HepG2 (cell line): ENCODE measurements around the gene PRSS50. TPM values are rescaled to one million over a fixed set of nuclear protein-coding genes. Genes with fewer than 3 reads are reported as not detected.

ENCODE experiments used
- ATAC-seq: fragments of 200-7000 bp; cut with Tn5 transposase; 3 replicates; pipeline ENCODE4 v1.9.1; 2020; ENCODE audit warnings: mild to moderate bottlenecking, moderate library complexity
- BruUV-seq: library from RNA; stranded (reverse); fragments of 400-500 nt; replicated peaks from 2 replicates; lab custom pipeline; 2021; lab: Mats Ljungman, UMichigan
- CTCF ChIA-PET: fragments of 300-600 bp; formaldehyde crosslinking; extraction: SDS; loops from one replicate; lab custom pipeline; 2021; ENCODE audit warnings: low total read pairs, inconsistent platforms, low intra/inter-chr PET ratio; lab: Yijun Ruan, JAX
- POLR2A ChIA-PET: fragments of 350-600 bp; sonication (Branson Sonifier 250); formaldehyde crosslinking; loops from one replicate; lab custom pipeline; 2020; ENCODE audit warnings: antibody characterized with exemption, inconsistent platforms; lab: Yijun Ruan, JAX
- DNase-seq: peaks from one replicate; pipeline ENCODE4 v3.0.0-alpha.2; 2015; ENCODE audit warnings: low spot score
- FAIRE-seq: peaks from 3 replicates; lab custom pipeline; 2011; peaks lifted over from hg19 to GRCh38; lab: Jason Lieb, UNC
- H2AFZ ChIP-seq: one replicate; pipeline ENCODE4 v1.6.1; 2011; ENCODE audit warnings: low read length, inconsistent platforms
- H3K27ac ChIP-seq: fragments of 300-600 bp; 3 replicates; pipeline ENCODE4 v1.8.0; 2011; ENCODE audit warnings: mixed run types, mild to moderate bottlenecking, mixed read lengths, low read length, inconsistent platforms; ENCODE audit not compliant: insufficient read depth; ENCODE audit errors: extremely low read length
- H3K27me3 ChIP-seq, 2 experiments: fragments of 200-600 bp in 1 of 2; 2 replicates in 1 of 2; 3 replicates in 1 of 2; pipeline versions ENCODE4 v1.6.0 to v1.8.0; 2011; ENCODE audit warnings: low read length in 2 of 2, mild to moderate bottlenecking in 2 of 2, moderate library complexity in 2 of 2, inconsistent platforms in 1 of 2; ENCODE audit not compliant: insufficient read depth in 2 of 2, control insufficient read depth in 1 of 2
- H3K36me3 ChIP-seq, 2 experiments: fragments of 200-600 bp in 1 of 2; replicated peaks in 1 of 2; 2 replicates in 1 of 2; 3 replicates in 1 of 2; pipeline versions ENCODE4 v1.5.1 to v1.8.0; 2011; ENCODE audit warnings: low read length in 2 of 2, inconsistent platforms in 1 of 2; ENCODE audit not compliant: insufficient read depth in 2 of 2, control insufficient read depth in 1 of 2
- H3K4me1 ChIP-seq: 2 replicates; pipeline ENCODE4 v1.5.1; 2012; ENCODE audit warnings: low read length, inconsistent platforms; ENCODE audit not compliant: insufficient read depth
- H3K4me2 ChIP-seq: 2 replicates; pipeline ENCODE4 v1.6.0; 2011; ENCODE audit warnings: low read depth, low read length, inconsistent platforms
- H3K4me3 ChIP-seq, 3 experiments: fragments of 200-600 bp in 1 of 3; sonication (generic), shearing (Covaris generic) in 1 of 3; replicated peaks in 1 of 3; 2 replicates each; pipeline ENCODE4 v1.5.1; 2011 to 2016; ENCODE audit warnings: low read length in 3 of 3, inconsistent platforms in 2 of 3, low read depth in 2 of 3, mild to moderate bottlenecking in 2 of 3, control low read depth in 1 of 3, mixed read lengths in 1 of 3; ENCODE audit not compliant: insufficient read depth in 1 of 3
- H3K79me2 ChIP-seq: one replicate; pipeline ENCODE4 v1.6.1; 2011; ENCODE audit warnings: low read length, inconsistent platforms; ENCODE audit not compliant: insufficient read depth
- H3K9ac ChIP-seq: 2 replicates; pipeline ENCODE4 v1.6.0; 2011; ENCODE audit warnings: mild to moderate bottlenecking, low read depth, low read length, inconsistent platforms; ENCODE audit not compliant: insufficient read depth
- H3K9me3 ChIP-seq: 2 replicates; pipeline ENCODE4 v1.5.1; 2012; ENCODE audit warnings: mild to moderate bottlenecking, low read length
- H4K20me1 ChIP-seq: 2 replicates; pipeline ENCODE4 v1.6.0; 2011; ENCODE audit warnings: inconsistent platforms, mild to moderate bottlenecking, low read length, moderate library complexity; ENCODE audit not compliant: insufficient read depth
- CENPT ChIP-seq: sonication (generic); formaldehyde crosslinking; IDR thresholded peaks from 2 replicates; pipeline ENCODE4 v1.8.0; 2022; ENCODE audit warnings: low read depth, mild to moderate bottlenecking, moderate library complexity, missing genetic modification reagents
- KLF16 ChIP-seq, 2 experiments: sonication (generic) in 1 of 2; formaldehyde crosslinking in 1 of 2; IDR thresholded peaks; 2 replicates each; pipeline versions ENCODE4 v1.6.1 to v1.8.0; 2016 to 2023; ENCODE audit warnings: missing genetic modification reagents in 2 of 2, missing compliant biosample characterization in 1 of 2
- KMT2B ChIP-seq: IDR thresholded peaks from 2 replicates; pipeline ENCODE4 v1.6.1; 2016; ENCODE audit warnings: missing genetic modification reagents, missing compliant biosample characterization
- PAX8 ChIP-seq: sonication (generic); formaldehyde crosslinking; IDR thresholded peaks from 2 replicates; pipeline ENCODE4 v1.8.0; 2022; ENCODE audit warnings: mild to moderate bottlenecking, missing genetic modification reagents, borderline replicate concordance
- RAD21 ChIP-seq: fragments of 450-650 bp; formaldehyde crosslinking; IDR thresholded peaks from 2 replicates; pipeline ENCODE4 v1.5.0; 2020; ENCODE audit warnings: mild to moderate bottlenecking
- RFXANK ChIP-seq: IDR thresholded peaks from 2 replicates; pipeline ENCODE4 v1.6.1; 2016
- SMC3 ChIP-seq: IDR thresholded peaks from 2 replicates; pipeline ENCODE4 v1.6.1; 2011; ENCODE audit warnings: low read length, improper control_type of control experiment
- SP4 ChIP-seq: sonication (generic); formaldehyde crosslinking; IDR thresholded peaks from 2 replicates; pipeline ENCODE4 v1.8.1; 2023; ENCODE audit warnings: mild to moderate bottlenecking, missing genetic modification reagents
- STAG1 ChIP-seq: sonication (generic); formaldehyde crosslinking; IDR thresholded peaks from 2 replicates; pipeline ENCODE4 v1.4.0; 2020; ENCODE audit warnings: missing genetic modification reagents
- WIZ ChIP-seq: sonication (generic); formaldehyde crosslinking; IDR thresholded peaks from 2 replicates; pipeline ENCODE4 v1.5.1; 2020; ENCODE audit warnings: mild to moderate bottlenecking, missing genetic modification reagents
- XRCC5 ChIP-seq: fragments of 200-400 bp; formaldehyde crosslinking; optimal IDR thresholded peaks from 2 replicates; pipeline ENCODE3; 2017; ENCODE audit warnings: mild to moderate bottlenecking, low read length
- ZMAT3 ChIP-seq: sonication (generic); formaldehyde crosslinking; conservative IDR thresholded peaks from 2 replicates; pipeline ENCODE4 v1.7.0; 2021; ENCODE audit warnings: missing genetic modification reagents
- ZNF230 ChIP-seq: sonication (generic); formaldehyde crosslinking; IDR thresholded peaks from 2 replicates; pipeline ENCODE4 v1.4.0; 2020; ENCODE audit warnings: mild to moderate bottlenecking, missing genetic modification reagents
- ZNF232 ChIP-seq: sonication (generic); formaldehyde crosslinking; IDR thresholded peaks from 2 replicates; pipeline ENCODE4 v1.4.0; 2020; ENCODE audit warnings: missing genetic modification reagents, borderline replicate concordance
- ZNF543 ChIP-seq: sonication (generic); formaldehyde crosslinking; IDR thresholded peaks from 2 replicates; pipeline ENCODE4 v1.4.0; 2020; ENCODE audit warnings: mild to moderate bottlenecking, missing genetic modification reagents
- ZNF550 ChIP-seq: sonication (generic); formaldehyde crosslinking; IDR thresholded peaks from 2 replicates; pipeline ENCODE4 v1.4.0; 2020; ENCODE audit warnings: mild to moderate bottlenecking, missing genetic modification reagents, borderline replicate concordance
- ZNF556 ChIP-seq: sonication (generic); formaldehyde crosslinking; IDR thresholded peaks from 2 replicates; pipeline ENCODE4 v1.4.0; 2020; ENCODE audit warnings: mild to moderate bottlenecking, missing genetic modification reagents, borderline replicate concordance
- ZNF891 ChIP-seq: sonication (generic); formaldehyde crosslinking; IDR thresholded peaks from 2 replicates; pipeline ENCODE4 v1.5.0; 2020; ENCODE audit warnings: mild to moderate bottlenecking, missing genetic modification reagents
- WGBS: methylation state at CpG from one replicate; pipeline ENCODE4 v1.1.6; 2017; ENCODE audit warnings: low lambda C conversion rate; 5-methylcytosine and 5-hydroxymethylcytosine counted together
- in situ Hi-C: cut with HindIII; loops from 2 replicates; pipeline ENCODE4 v1.10.0; 2017; ENCODE audit warnings: low pct_unique_long_range_greater_than_20kb; ENCODE audit not compliant: extremely low pct_ligation_motif_present
- intact Hi-C: fragments of 100-400 bp; cut with micrococcal nuclease; formaldehyde crosslinking; loops from one replicate; pipeline ENCODE4 v1.10.0; 2022; ENCODE audit not compliant: unreplicated experiment
- polyA plus RNA-seq, 8 experiments: library from polyadenylated mRNA; depleted of rRNA in 3 of 8; stranded (reverse) in 7 of 8; unstranded in 1 of 8; fragments of >200 nt; fragmentation: Illumina TruSeq in 4 of 8; extraction: Trizol in 4 of 8; gene quantifications; 2 replicates each; pipeline versions ENCODE4 v1.2.1 to v1.2.3, GENCODE V29; 2011 to 2016; ENCODE audit warnings: low read depth in 4 of 8, missing spikeins in 1 of 8, mixed read lengths in 1 of 8; ENCODE audit not compliant: insufficient read depth in 1 of 8
- total RNA-seq, 5 experiments: library from RNA; depleted of rRNA; stranded (reverse); fragments of >200 nt; fragmentation: Illumina TruSeq; extraction: Trizol; gene quantifications; 2 replicates each; pipeline ENCODE4 v1.2.3, GENCODE V29; 2016; ENCODE audit warnings: low read depth in 1 of 5
- TF ChIP-seq, protein P1 (sequence below): sonication (generic); formaldehyde crosslinking; IDR thresholded peaks from 2 replicates; pipeline ENCODE4 v1.5.0; 2020; ENCODE audit warnings: mild to moderate bottlenecking, missing genetic modification reagents, moderate library complexity
- TF ChIP-seq, protein P2 (sequence below), 2 experiments: IDR thresholded peaks; 2 replicates each; pipeline ENCODE4 v1.6.1; 2011 to 2012; ENCODE audit warnings: low read length in 2 of 2, borderline replicate concordance in 1 of 2, low read depth in 1 of 2, mild to moderate bottlenecking in 1 of 2, moderate library complexity in 1 of 2

The PRSS50 gene
- total and polyA plus RNA-seq, 2 of the 13 experiments (the other 11 are each of a cell fraction or from before 2014, with no cell fraction given): not detected

DNA sequence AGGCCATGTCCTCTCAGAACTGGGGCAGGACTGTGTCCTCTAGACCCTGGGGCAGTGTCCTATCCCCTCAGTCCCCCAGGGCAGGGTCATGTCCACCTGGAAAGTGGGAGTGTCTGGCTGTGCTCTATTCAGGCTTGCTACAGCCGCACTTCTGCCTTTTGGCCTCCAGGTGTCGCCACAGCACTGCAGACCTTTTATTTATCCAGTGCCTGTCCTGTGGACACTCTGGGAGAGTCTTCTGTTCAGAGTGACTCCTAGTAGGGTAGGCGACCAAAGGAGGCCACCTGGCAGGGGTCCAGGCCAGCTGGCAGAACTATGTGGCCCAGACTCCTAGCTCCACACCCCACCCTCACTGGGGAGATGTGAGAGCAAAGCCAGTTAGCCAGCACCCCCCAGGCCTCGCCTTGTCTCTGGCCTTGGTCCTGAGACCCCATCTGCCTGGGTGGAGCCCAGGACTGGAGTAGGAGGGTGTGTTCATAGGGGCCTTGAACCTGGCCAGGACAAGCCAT lies 12.6 kb downstream of the PRSS50 start:
- in situ Hi-C loops: no loop called here
- H3K36me3 ChIP-seq: no peaks in the 10 kb centered on the region
- DNase-seq (peak; percentile 63), ATAC-seq (peak; percentile 91), FAIRE-seq (peak; percentile 67)
- no peaks in the 10 kb centered on the region for H3K79me2 ChIP-seq
- POLR2A ChIA-PET: no interaction called here
- intact Hi-C loops: loop anchor here (1.0 kb wide), 2 partner anchors 190 to 204 kb away; no protein-coding TSS in a partner anchor
- H3K4me3 ChIP-seq: no peak overlapping the region
- H2AFZ ChIP-seq: no peak overlapping the region
- peaks cover 1 to 12% of the 10 kb centered on the region in 2 experiments; a peak in 2 of 5 replicates for H3K27me3 ChIP-seq
- no peaks in the 10 kb centered on the region for H3K4me1 ChIP-seq
- H3K4me2 ChIP-seq: no peak overlapping the region
- H3K9ac ChIP-seq: no peak overlapping the region
- 0% methylated on average over 1 of the region's 4 CpGs for WGBS
- no peak overlapping the region for H3K27ac ChIP-seq
- no peaks in the 10 kb centered on the region for H4K20me1 ChIP-seq
- H3K9me3 ChIP-seq: no peaks in the 10 kb centered on the region
- CTCF ChIA-PET: interaction anchor here (0.8 to 2.2 kb wide), 7 partner anchors 162 to 619 kb away, joined by 3 to 39 read pairs (median 4); no protein-coding TSS in a partner anchor
- BruUV-seq: no TSS peak
- TF ChIP-seq STAG1: peak; percentile 98
- TF ChIP-seq ZNF543 (CRISPR knock-in tag): 0 out of 2 replicates have a peak, but pooled peaks have one; percentile 35
- TF ChIP-seq RAD21 (CRISPR knock-in tag): peak; percentile 93
- no peak for TF ChIP-seq KMT2B (CRISPR knock-in tag)
- TF ChIP-seq RFXANK: no peak
- no peak for TF ChIP-seq WIZ
- no peak for TF ChIP-seq CENPT (CRISPR knock-in tag)
- TF ChIP-seq ZNF230 (CRISPR knock-in tag): peak; percentile 63; the same call in 1 of the 2 replicates
- TF ChIP-seq SMC3: peak; percentile 87
- TF ChIP-seq SP4 (CRISPR knock-in tag): peak; percentile 34; the same call in 1 of the 2 replicates
- TF ChIP-seq ZNF232: no peak
- TF ChIP-seq, protein P1, sequence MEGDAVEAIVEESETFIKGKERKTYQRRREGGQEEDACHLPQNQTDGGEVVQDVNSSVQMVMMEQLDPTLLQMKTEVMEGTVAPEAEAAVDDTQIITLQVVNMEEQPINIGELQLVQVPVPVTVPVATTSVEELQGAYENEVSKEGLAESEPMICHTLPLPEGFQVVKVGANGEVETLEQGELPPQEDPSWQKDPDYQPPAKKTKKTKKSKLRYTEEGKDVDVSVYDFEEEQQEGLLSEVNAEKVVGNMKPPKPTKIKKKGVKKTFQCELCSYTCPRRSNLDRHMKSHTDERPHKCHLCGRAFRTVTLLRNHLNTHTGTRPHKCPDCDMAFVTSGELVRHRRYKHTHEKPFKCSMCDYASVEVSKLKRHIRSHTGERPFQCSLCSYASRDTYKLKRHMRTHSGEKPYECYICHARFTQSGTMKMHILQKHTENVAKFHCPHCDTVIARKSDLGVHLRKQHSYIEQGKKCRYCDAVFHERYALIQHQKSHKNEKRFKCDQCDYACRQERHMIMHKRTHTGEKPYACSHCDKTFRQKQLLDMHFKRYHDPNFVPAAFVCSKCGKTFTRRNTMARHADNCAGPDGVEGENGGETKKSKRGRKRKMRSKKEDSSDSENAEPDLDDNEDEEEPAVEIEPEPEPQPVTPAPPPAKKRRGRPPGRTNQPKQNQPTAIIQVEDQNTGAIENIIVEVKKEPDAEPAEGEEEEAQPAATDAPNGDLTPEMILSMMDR (CRISPR knock-in tag): peak; percentile 96
- TF ChIP-seq KLF16 (CRISPR knock-in tag; IDR thresholded peaks at IDR 0.05): 0 out of 4 replicates have a peak, but pooled peaks of 1 of the 2 experiments have one; percentile 20
- TF ChIP-seq XRCC5: peak; percentile 13
- no peak for TF ChIP-seq ZNF556 (CRISPR knock-in tag)
- 0 out of 2 replicates have a peak, but pooled peaks have one; percentile 23 for TF ChIP-seq ZNF550 (CRISPR knock-in tag)
- peak; percentile 49; the same call in 1 of the 2 replicates for TF ChIP-seq ZNF891 (CRISPR knock-in tag)
- TF ChIP-seq, protein P2, sequence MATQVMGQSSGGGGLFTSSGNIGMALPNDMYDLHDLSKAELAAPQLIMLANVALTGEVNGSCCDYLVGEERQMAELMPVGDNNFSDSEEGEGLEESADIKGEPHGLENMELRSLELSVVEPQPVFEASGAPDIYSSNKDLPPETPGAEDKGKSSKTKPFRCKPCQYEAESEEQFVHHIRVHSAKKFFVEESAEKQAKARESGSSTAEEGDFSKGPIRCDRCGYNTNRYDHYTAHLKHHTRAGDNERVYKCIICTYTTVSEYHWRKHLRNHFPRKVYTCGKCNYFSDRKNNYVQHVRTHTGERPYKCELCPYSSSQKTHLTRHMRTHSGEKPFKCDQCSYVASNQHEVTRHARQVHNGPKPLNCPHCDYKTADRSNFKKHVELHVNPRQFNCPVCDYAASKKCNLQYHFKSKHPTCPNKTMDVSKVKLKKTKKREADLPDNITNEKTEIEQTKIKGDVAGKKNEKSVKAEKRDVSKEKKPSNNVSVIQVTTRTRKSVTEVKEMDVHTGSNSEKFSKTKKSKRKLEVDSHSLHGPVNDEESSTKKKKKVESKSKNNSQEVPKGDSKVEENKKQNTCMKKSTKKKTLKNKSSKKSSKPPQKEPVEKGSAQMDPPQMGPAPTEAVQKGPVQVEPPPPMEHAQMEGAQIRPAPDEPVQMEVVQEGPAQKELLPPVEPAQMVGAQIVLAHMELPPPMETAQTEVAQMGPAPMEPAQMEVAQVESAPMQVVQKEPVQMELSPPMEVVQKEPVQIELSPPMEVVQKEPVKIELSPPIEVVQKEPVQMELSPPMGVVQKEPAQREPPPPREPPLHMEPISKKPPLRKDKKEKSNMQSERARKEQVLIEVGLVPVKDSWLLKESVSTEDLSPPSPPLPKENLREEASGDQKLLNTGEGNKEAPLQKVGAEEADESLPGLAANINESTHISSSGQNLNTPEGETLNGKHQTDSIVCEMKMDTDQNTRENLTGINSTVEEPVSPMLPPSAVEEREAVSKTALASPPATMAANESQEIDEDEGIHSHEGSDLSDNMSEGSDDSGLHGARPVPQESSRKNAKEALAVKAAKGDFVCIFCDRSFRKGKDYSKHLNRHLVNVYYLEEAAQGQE (IDR thresholded peaks at IDR 0.05; ENCODE audit: borderline replicate concordance in 1 of 2, low read depth in 1 of 2, low read length in 2 of 2): peak; percentile 46 to 87
- no peak for TF ChIP-seq ZMAT3 (CRISPR knock-in tag)
- peak; percentile 46; the same call in 1 of the 2 replicates for TF ChIP-seq PAX8 (CRISPR knock-in tag)
